SK-N-SH (cell line): ENCODE data around the gene HLA-DQB1. TPM values are rescaled to one million over a fixed set of nuclear protein-coding genes. Genes with fewer than 3 reads are reported as not detected.

ENCODE experiments used
- CTCF ChIA-PET: fragments of 300-600, 350-600 bp; formaldehyde crosslinking; extraction: SDS; loops from one replicate; lab custom pipeline; 2021; lab: Yijun Ruan, JAX
- POLR2A ChIA-PET: fragments of 350-600 bp; sonication (Branson Sonifier 250); formaldehyde crosslinking; extraction: SDS; loops from one replicate; lab custom pipeline; 2020; ENCODE audit warnings: antibody characterized with exemption, inconsistent platforms; lab: Yijun Ruan, JAX
- DNase-seq: peaks from one replicate; pipeline ENCODE4 v3.0.0; 2012
- H2AFZ ChIP-seq: fragments of 200-600 bp; sonication (generic); 2 replicates; pipeline ENCODE4 v1.8.1; 2016; ENCODE audit warnings: antibody characterized with exemption, mild to moderate bottlenecking, low read depth
- H3F3A ChIP-seq: fragments of 200-600 bp; sonication (generic); replicated peaks from 2 replicates; pipeline ENCODE3; 2016; ENCODE audit warnings: antibody characterized with exemption, mild to moderate bottlenecking; ENCODE audit not compliant: insufficient read depth
- H3K27ac ChIP-seq, 2 experiments: fragments of 200-500 bp in 1 of 2; fragments of 200-600 bp in 1 of 2; sonication (Bioruptor generic) in 1 of 2; sonication (generic), shearing (Covaris generic) in 1 of 2; 2 replicates each; pipeline versions ENCODE4 v1.5.1 to v1.6.1; 2014 to 2016; ENCODE audit warnings: low read depth in 2 of 2, inconsistent platforms in 1 of 2, low read length in 1 of 2, mild to moderate bottlenecking in 1 of 2, mixed read lengths in 1 of 2
- H3K27me3 ChIP-seq: fragments of 200-600 bp; sonication (generic), shearing (Covaris generic); 2 replicates; pipeline ENCODE4 v1.6.1; 2016; ENCODE audit warnings: mixed run types; ENCODE audit not compliant: insufficient read depth
- H3K36me3 ChIP-seq, 2 experiments: fragments of 200-500 bp in 1 of 2; fragments of 200-600 bp in 1 of 2; sonication (Bioruptor generic) in 1 of 2; sonication (generic) in 1 of 2; replicated peaks in 1 of 2; 2 replicates each; pipeline versions ENCODE3 to v1.5.1; 2014 to 2016; ENCODE audit warnings: low read length in 1 of 2, mild to moderate bottlenecking in 1 of 2; ENCODE audit not compliant: insufficient read depth in 2 of 2, control insufficient read depth in 1 of 2
- H3K4me1 ChIP-seq, 2 experiments: fragments of 200-500 bp in 1 of 2; fragments of 200-600 bp in 1 of 2; sonication (Bioruptor generic) in 1 of 2; sonication (generic), shearing (Covaris generic) in 1 of 2; 2 replicates each; pipeline versions ENCODE4 v1.5.1 to v1.6.1; 2014 to 2016; ENCODE audit warnings: low read depth in 1 of 2, low read length in 1 of 2, mixed run types in 1 of 2; ENCODE audit not compliant: insufficient read depth in 2 of 2, control insufficient read depth in 1 of 2
- H3K4me2 ChIP-seq: fragments of 200-600 bp; sonication (generic), shearing (Covaris generic); 2 replicates; pipeline ENCODE4 v1.6.1; 2017; ENCODE audit warnings: mixed run types
- H3K4me3 ChIP-seq, 2 experiments: fragments of 200-500 bp in 1 of 2; fragments of 200-600 bp in 1 of 2; sonication (Bioruptor generic) in 1 of 2; sonication (generic), shearing (Covaris generic) in 1 of 2; 2 replicates each; pipeline versions ENCODE4 v1.5.1 to v1.8.1; 2014 to 2016; ENCODE audit warnings: low read depth in 2 of 2, inconsistent platforms in 1 of 2, low read length in 1 of 2, mild to moderate bottlenecking in 1 of 2, mixed read lengths in 1 of 2, moderate library complexity in 1 of 2
- H3K79me2 ChIP-seq: fragments of 200-600 bp; sonication (generic); 2 replicates; pipeline ENCODE4 v1.8.1; 2017; ENCODE audit warnings: mild to moderate bottlenecking; ENCODE audit not compliant: insufficient read depth
- H3K9ac ChIP-seq: fragments of 200-600 bp; sonication (generic); 2 replicates; pipeline ENCODE4 v1.6.1; 2017; ENCODE audit warnings: mixed run types
- H3K9me2 ChIP-seq: fragments of 200-600 bp; sonication (generic); 2 replicates; pipeline ENCODE4 v1.6.1; 2017; ENCODE audit warnings: mixed run types
- H3K9me3 ChIP-seq: fragments of 200-600 bp; sonication (generic); 2 replicates; pipeline ENCODE4 v1.6.1; 2017; ENCODE audit warnings: mixed run types, mild to moderate bottlenecking, moderate library complexity
- H4K20me1 ChIP-seq: fragments of 200-600 bp; sonication (generic); 2 replicates; pipeline ENCODE4 v1.6.1; 2017; ENCODE audit warnings: mild to moderate bottlenecking, mixed run types; ENCODE audit not compliant: insufficient read depth
- CHD2 ChIP-seq: fragments of 150-350 bp; IDR thresholded peaks from 2 replicates; pipeline ENCODE4 v1.6.1; 2018; ENCODE audit warnings: low read length; ENCODE audit not compliant: partially characterized antibody
- CTCF ChIP-seq: fragments of 200-600 bp; sonication (generic); IDR thresholded peaks from 2 replicates; pipeline ENCODE4 v1.6.1; 2017; ENCODE audit warnings: antibody characterized with exemption, mild to moderate bottlenecking, moderate library complexity
- EZH2phosphoT487 ChIP-seq: fragments of 200-600 bp; sonication (generic); IDR thresholded peaks from 2 replicates; pipeline ENCODE4 v1.6.1; 2017; ENCODE audit warnings: low read depth, mixed run types, mild to moderate bottlenecking, antibody characterized with exemption, moderate library complexity, borderline replicate concordance
- FOXJ3 ChIP-seq: sonication (generic); formaldehyde crosslinking; IDR thresholded peaks from 2 replicates; pipeline ENCODE4 v1.5.1; 2020; ENCODE audit warnings: mild to moderate bottlenecking, missing genetic modification reagents
- FOXM1 ChIP-seq: IDR thresholded peaks from 2 replicates; pipeline ENCODE4 v1.4.0; 2012; ENCODE audit warnings: low read depth, mild to moderate bottlenecking
- IRF3 ChIP-seq: fragments of 150-350 bp; IDR thresholded peaks from 2 replicates; pipeline ENCODE4 v1.6.1; 2016; ENCODE audit warnings: mild to moderate bottlenecking, low read depth, low read length
- JUND ChIP-seq: IDR thresholded peaks from 2 replicates; pipeline ENCODE4 v1.4.0; 2012
- MEF2A ChIP-seq: IDR thresholded peaks from 2 replicates; pipeline ENCODE4 v1.4.0; 2012; ENCODE audit warnings: low read depth, borderline replicate concordance
- NFIC ChIP-seq: IDR thresholded peaks from 2 replicates; pipeline ENCODE4 v1.4.0; 2012; ENCODE audit warnings: borderline replicate concordance
- POLR2AphosphoS5 ChIP-seq: IDR thresholded peaks from 2 replicates; pipeline ENCODE4 v1.6.1; 2012; ENCODE audit warnings: low read depth, low read length
- RAD21 ChIP-seq: IDR thresholded peaks from 2 replicates; pipeline ENCODE4 v1.6.1; 2012; ENCODE audit warnings: mild to moderate bottlenecking, low read length
- REST ChIP-seq: IDR thresholded peaks from 2 replicates; pipeline ENCODE4 v1.6.1; 2012; ENCODE audit warnings: mild to moderate bottlenecking, low read depth, low read length, moderate library complexity
- RFX5 ChIP-seq: IDR thresholded peaks from 2 replicates; pipeline ENCODE4 v1.6.1; 2012; ENCODE audit warnings: mild to moderate bottlenecking, improper control_type of control experiment, low read length
- TAF1 ChIP-seq: IDR thresholded peaks from 2 replicates; pipeline ENCODE4 v1.6.1; 2012; ENCODE audit warnings: low read depth, mild to moderate bottlenecking, low read length, moderate library complexity, borderline replicate concordance
- TCF12 ChIP-seq: IDR thresholded peaks from 2 replicates; pipeline ENCODE4 v1.4.0; 2012
- TEAD4 ChIP-seq: IDR thresholded peaks from 2 replicates; pipeline ENCODE4 v1.4.0; 2012; ENCODE audit warnings: mild to moderate bottlenecking, borderline replicate concordance; ENCODE audit not compliant: insufficient read depth
- WGBS: methylation state at CpG from one replicate; pipeline ENCODE4 v1.1.6; 2017; ENCODE audit warnings: low lambda C conversion rate; 5-methylcytosine and 5-hydroxymethylcytosine counted together
- polyA plus RNA-seq, 3 experiments: library from polyadenylated mRNA; depleted of rRNA; stranded (reverse); fragments of >200 nt; gene quantifications; 2 replicates each; pipeline ENCODE4 v1.2.3, GENCODE V29; 2012

HLA-DQB1 gene
- polyA plus RNA-seq, 1 of the 3 experiments (the other 2 are of a cell fraction) = not detected

GRCh38 chr6:32627831-32628230 lies 38.6 kb downstream of the HLA-DQB1 start:
- no peak overlapping the region for H3K4me3 ChIP-seq
- H3K27ac ChIP-seq = no peak overlapping the region
- no peaks in the 10 kb centered on the region for H3K27me3 ChIP-seq
- no peaks in the 10 kb centered on the region for H4K20me1 ChIP-seq
- H3K9ac ChIP-seq = no peak overlapping the region
- H3F3A ChIP-seq = no peaks in the 10 kb centered on the region
- H2AFZ ChIP-seq = no peak overlapping the region
- TF ChIP-seq REST (no peak), TAF1 (no peak), TCF12 (no peak), EZH2phosphoT487 (no peak), FOXM1 (no peak), POLR2AphosphoS5 (no peak), CHD2 (no peak), FOXJ3 (CRISPR knock-in tag) (no peak), JUND (no peak), RFX5 (no peak), RAD21 (no peak), TEAD4 (no peak), IRF3 (no peak), CTCF (no peak), NFIC (no peak), MEF2A (no peak)
- H3K4me1 ChIP-seq = no peaks in the 10 kb centered on the region
- H3K9me3 ChIP-seq = no peaks in the 10 kb centered on the region
- CTCF ChIA-PET = no interaction called here
- POLR2A ChIA-PET = no interaction called here
- H3K9me2 ChIP-seq = no peaks in the 10 kb centered on the region
- WGBS = 3% methylated on average over 3 of the region's 3 CpGs
- H3K36me3 ChIP-seq = no peaks in the 10 kb centered on the region
- no peak for DNase-seq
- no peak overlapping the region for H3K4me2 ChIP-seq
- H3K79me2 ChIP-seq = no peaks in the 10 kb centered on the region
